ENCODE measurements around the gene USP20.
A peak's percentile ranks its signal among the peaks of the same experiment; 100 is the strongest.
"Not testable (repeated sequence)": the region's sequence is repeated elsewhere in the genome, so short reads cannot be mapped to it uniquely, and the experiment has no call there.

USP20 gene

DNA sequence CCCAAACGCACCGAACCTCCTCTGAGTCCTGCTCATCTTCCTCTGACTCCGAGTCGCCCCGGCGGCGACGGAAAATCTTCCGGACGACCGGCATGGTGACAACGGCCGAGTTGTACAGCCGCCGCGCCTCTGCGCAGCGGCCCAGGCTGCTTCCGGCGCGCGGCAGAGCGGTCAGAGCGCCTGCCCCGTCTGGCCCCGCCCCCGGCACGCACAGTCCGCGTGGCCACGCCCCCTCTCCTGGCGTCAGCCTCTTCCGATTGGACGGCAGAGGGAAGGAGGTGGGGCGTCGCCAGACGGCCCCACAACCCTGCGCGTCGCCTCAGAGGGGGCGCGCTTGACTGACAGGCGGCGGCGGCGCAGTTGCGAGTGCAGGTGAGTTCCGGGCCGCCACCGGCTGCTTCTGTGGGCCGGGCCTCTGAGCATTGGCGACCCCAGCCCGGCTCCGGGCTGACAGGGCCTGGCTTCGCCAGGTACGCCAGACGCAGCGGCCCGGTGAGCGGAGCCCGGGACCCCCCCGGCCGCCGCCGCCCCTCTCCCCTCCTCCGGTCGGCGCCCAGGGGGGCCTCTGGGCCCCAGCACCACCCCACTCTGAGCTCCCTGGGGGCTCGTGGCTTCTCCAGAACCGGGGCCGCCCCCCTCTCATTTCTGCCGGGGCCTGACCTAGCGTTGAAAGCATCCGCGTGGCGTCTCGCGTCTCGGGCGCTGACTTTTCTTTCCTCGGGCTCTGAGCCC is at the start of gene USP20, which contains the start of gene C9orf78:
TSS of gene USP20 (plus strand) at position 331 of the 732 bp plus-strand sequence. CDS start 17,098 bp downstream, outside the sequence.
TSS of gene C9orf78 (minus strand) at position 148 of the 732 bp plus-strand sequence. CDS start at position 94, 54 bp downstream.
- DNase-seq: peak; percentile 96 to 98

DNA sequence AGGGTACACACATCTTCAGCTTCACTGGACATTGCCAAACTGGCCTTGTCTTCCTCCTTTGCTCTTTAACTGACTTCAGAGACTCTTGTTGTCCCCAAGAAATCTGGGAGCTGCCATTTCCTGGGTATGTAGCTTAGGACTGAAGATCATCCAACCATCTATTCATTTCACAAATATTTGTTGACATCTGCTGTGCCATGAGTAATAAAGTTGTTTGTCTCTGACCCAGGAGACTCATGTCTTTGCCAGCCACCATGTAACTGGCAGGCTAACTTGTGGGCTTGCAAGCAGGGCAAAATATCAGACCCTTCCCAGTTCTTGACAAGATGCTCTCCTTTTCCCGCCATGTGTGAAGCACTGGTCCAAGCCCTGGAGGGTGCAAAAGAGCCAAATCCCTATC is 49.4 kb upstream of the USP20 start:
- DNase-seq: no peak

DNA sequence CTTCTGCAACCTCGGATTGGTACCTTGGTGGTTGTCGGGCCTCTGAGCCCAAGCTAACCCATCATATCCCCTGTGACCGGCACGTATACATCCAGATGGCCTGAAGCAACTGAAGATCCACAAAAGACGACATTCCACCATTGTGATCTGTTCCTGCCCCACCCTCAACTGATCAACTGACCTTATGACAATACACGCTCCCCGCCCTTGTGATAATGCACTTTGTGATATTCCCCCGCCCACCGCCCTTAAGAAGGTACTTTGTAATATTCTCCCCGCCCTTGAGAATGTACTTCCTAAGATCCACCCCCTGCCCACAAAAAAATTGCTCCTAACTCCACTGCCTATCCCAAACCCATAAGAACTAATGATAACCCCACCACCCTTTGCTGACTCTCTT is 48.8 kb upstream of the USP20 start:
- no peak for DNase-seq

DNA sequence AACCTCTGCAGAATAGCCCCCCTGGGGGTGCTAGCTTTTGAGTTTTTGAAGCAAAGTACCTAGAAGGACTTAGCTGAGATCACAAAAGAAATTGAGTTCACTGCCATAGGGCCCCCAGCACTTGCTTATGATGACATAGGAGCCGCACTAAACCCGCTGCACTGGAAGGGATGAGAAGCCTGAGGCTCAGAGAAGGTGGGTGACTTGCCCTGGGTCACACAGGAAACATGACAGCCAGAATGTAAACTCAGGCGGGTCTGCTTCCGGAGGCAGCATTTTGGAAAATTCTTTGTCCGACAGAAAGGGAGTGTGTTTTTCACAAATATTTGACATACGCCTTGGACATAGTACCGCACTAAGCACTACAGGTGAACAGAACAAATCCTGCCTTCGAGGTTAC is 40.7 kb upstream of the USP20 start:
- no peak for DNase-seq

DNA sequence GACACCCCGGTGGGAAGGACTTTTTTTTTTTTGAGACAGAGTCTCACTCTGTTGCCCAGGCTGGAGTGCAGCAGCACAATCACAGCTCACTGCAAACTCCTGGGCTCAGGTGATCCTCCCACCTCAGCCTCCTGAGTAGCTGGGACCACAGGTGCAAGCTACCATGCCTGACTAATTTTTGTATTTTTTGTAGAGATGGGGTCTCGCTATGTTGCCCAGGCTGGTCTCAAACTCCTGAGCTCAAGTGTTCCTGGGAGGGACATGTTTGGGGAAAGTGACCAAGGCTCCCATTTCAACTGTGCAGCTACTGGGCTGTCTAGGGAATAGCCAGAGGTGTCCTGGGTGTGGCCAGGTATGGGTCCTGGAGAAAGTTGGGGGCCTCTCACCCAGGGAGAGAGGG is 39.2 kb upstream of the USP20 start:
- not testable (repeated sequence) for DNase-seq

DNA sequence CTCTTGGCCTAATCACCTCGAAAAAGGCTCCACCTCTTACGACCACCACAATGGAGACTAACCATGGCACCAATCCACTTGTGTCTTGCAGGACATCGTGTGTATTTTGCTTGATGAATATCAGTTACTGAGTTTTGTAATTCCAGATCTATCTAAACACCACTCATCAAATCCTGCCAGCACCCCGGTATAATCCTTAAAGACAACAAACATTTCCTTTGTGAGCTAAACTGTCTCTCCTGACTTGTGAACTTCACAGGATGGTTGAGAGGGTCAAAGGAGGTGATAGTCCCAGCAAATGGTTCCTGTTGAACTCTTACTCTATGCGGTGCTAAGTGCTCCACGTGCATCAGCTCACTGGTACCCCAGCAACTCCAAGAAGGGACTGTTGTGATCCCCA is 36.3 kb upstream of the USP20 start:
- no peak for DNase-seq

DNA sequence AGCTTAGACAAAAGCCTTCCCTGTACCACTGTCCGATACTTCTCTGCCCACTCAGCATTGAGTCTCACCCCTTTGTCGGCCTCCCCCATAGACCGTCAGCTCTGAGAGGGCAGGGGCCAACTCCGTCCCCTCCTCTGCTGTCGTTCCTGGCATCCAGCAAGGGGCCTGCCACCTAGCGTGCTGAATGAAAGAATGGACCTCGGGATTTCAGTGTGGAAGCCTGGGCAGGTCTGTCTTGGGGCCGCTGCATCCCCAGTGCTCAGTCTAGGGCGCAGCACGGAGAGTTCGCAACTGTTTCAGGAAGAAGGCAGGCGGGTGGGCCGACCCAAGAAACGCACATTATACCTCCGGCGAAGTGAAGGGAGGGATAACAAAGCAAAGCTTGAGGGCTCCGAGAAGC is 33.8 kb upstream of the USP20 start:
- no peak for DNase-seq

DNA sequence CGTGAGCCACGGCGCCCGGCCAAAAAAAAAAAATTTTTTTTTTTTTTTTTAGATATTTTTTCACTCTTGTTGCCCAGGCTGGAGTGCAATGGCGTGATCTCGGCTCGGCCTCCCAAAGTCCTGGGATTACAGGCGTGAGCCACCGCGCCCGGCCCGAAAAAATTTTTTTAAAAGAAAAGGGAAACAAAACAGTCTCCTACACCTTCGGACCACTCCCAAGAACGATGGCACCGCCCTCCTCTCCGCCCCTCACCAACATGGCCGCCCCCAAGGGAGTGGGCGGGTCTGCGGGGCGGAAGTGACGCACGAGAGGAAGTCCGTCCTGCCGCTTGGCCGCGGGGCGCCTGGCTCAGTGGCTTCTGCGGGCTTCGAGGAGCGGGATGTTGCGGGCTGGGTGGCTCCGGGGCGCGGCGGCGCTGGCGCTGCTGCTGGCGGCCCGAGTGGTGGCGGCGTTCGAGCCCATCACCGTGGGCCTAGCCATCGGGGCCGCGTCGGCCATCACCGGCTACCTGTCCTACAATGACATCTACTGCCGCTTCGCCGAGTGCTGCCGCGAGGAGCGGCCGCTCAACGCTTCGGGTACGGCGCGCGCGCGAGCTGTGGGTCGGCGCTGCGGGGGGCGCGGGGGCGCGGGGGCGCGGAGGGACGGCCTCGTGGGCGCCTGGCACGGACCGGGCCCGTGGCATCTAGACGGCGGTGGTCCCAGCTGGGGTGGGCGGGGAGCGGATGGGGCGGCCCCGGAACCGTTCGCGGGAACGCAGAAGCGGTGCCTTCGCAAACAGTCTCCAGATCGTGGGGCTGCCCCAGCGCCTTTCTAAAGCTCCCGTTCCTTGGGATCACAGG is 32.2 kb upstream of the USP20 start, which contains the start of gene TOR1B:
TSS of gene TOR1B (plus strand) at position 352 of the 843 bp plus-strand sequence. CDS start at position 381, 29 bp downstream.
- DNase-seq: peak; percentile 91 to 93

DNA sequence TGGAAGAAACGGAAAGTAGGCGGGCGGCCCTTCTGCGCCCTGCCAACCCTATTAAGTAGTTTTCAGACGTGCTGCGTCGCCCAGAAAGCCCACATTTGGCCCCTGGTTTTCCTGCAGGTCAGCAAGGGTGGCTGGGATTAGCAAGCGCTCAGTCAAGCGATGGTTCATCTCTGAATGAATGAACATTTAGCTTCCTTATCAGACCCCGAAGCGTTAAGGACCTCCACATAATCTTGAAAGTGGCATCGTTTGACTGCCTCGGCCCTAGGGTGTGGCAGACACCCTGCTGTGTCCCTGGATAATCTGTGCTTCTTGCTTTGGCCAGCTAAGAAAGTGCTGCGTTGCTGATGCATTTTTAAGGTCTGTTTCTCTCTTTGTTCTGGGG is 31.6 kb upstream of the USP20 start:
- DNase-seq: no peak

DNA sequence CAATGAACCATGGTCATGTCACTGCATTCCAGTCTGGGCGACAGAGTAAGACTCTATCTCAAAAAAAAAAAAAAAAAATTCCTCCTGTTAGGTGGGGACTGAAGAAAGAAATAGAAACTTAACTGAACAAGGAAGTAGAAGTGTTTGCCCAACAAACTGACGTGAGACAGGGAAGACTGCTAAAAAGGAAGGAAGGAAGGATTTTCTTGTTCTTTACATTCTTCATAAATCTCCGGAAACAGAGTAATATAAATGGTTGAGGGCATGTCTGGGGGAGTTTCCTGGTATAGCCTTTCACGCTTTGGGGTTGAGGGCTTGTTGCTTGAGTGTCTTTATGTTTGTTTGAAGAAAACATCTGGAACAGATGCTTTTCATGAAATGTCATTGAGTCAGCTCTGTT is 29.2 kb upstream of the USP20 start:
- no peak for DNase-seq

DNA sequence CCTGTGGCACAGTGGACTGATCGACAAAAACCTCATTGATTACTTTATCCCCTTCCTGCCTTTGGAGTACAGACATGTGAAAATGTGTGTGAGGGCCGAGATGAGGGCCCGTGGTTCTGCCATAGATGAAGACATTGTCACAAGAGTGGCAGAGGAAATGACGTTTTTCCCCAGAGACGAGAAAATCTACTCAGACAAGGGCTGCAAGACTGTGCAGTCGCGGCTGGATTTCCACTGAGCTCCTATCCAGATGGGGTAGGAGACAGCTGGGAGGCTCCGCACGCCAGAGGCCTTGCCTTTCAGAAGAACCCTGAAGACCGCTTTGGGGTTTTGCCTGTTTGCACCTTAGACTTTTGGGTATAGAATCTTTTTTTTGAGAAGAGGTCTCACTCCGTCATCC is 25.9 kb upstream of the USP20 start:
- no peak for DNase-seq

DNA sequence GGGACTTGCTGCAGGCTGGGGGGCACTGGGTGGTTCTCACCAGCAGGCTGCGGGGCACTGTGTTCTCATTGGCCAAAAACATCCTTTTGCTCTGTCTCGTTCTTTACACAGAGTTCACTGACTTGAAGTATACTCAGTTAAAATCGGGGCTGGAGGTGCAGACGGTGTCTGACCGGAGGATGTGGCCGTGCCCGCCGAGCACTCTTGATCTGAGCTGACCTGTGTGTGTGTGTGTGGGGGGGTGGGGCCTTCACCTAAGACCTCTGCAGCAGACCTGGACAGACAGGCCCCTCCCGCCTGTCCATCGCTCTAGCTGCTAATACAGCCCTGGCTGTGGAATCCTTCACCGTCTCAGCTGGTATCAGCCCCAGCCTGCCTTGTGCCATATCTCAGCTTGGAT is 25.1 kb upstream of the USP20 start:
- DNase-seq: no peak

DNA sequence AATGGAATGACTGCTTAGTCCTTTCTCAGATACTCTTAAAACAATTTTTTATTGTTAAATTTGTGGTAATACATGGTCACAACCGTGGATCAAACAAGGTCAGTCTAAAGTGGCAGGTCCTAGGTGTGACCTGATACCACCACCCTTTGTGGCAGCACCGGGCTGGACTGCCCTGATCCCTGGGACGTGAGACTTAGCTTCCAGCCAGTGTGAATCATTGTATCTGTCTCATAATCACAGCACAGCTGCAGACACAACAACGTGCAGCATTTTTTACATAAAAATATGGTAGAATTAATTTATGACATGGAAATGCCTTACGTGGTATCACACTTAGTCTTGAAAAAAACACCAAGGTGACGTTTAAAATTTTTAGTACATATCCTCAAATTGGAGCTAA is 24.5 kb upstream of the USP20 start:
- DNase-seq: no peak

DNA sequence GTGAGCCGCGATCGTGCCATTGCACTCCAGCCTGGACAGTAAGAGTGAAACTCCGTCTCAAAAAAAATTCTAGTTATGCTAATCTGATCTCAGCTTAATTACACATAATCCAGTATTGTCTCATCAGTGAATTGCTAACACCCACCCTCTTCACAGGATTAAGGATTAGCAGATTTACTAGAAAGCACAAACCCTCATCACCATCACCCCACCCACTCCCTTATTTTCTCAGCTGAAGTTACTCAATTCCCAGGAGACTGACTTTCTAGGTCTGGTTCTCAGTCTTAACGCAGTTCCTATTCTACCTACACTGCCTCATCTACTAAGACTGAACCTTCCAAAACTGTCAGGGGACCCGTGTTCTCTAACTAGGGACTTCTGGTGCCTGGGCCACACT is 23.3 kb upstream of the USP20 start:
- no peak for DNase-seq

DNA sequence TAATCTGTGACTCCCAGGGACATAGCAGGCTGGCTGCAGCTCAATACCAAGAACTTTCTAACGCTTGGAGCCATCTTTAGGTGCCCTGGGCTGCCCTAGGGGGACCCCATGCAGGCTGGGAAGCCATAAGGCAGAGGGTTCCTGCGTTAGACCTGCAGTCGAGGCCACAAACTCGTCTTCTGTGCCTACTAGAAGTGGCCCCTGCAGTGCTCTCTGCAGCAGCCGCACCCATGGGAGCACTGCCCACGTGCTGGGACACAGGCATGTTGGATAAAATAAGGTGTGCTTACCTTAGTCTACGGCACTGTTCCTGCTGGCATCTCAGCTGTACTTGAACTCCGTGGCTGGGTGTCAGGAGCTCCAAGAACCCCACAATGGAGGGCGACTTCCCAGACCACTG is 22.9 kb upstream of the USP20 start:
- no peak for DNase-seq

DNA sequence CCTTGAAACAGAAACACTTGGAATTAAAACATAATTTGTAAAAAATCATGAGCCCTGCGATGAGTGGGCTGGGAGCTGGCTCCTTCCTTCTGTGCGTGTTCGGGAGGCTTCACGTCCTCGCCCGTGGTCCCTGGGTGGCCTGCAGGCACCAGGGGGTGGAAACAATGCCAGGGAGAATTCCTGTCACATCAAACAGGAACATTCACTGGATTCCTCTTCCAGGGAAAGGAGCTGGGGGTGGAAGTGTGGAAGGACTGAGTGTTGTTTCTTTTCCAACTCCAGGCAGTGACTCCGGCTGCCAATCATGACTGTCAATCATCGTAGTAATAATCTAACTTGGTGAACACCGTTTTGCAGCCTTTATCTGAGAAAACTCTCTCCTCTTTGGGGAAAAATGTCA is 21.6 kb upstream of the USP20 start:
- no peak for DNase-seq

DNA sequence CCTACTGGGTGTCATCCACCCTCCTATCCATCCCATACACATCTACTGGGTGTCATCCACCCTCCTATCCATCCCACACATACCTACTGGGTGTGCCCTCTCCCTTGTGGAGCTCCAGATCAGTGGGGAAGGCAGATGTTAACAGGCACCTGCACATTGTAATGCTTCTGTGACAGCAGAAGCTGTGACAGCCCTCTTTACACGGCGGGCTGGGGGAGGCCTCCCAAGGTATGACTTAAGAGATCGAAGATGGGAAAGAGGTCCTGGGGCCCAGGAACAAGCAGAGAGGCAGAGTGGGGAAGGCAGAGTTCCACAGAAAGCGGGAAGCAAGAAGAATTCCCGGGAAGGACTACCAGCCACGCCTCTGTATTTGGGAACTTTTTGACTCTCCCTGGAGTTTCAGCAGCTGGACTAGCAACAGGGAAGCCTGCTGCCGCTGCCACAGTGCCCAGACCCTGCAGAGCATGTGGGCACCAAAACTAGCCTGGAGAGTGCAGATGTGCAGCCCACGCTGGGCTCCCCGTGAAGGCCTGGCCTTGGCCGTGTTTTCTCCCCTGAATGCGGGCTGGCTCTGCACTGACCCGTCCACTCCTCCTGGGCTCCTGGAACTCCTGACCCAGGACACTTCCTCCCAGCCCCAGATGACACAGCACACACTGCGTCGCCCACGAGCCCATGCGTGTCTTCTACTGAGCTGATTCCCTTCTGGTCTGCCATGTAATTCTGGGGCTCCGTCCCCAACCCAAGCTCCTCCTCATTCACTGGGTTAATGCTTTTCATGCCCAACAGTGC is 20.6 kb upstream of the USP20 start:
- no peak for DNase-seq

DNA sequence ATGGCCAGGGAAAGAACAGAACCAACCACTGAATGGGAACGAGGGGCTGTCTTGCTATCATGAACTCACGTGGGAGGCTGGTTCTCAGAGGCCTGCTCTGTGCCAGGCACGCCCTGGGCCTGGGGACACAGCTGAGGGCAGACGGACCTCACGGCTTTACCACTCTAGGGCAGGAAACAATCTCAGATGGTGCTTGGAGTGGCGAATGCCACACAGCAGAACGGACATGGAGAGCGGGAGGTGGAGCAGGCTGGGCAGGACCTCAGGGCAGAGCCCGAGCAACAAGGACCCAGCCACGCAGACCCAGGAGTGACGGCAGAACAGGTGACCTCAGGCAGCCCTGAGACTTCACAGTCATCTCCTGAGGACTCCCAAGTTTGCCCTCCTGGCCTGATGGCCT is 20.0 kb upstream of the USP20 start:
- DNase-seq: no peak

DNA sequence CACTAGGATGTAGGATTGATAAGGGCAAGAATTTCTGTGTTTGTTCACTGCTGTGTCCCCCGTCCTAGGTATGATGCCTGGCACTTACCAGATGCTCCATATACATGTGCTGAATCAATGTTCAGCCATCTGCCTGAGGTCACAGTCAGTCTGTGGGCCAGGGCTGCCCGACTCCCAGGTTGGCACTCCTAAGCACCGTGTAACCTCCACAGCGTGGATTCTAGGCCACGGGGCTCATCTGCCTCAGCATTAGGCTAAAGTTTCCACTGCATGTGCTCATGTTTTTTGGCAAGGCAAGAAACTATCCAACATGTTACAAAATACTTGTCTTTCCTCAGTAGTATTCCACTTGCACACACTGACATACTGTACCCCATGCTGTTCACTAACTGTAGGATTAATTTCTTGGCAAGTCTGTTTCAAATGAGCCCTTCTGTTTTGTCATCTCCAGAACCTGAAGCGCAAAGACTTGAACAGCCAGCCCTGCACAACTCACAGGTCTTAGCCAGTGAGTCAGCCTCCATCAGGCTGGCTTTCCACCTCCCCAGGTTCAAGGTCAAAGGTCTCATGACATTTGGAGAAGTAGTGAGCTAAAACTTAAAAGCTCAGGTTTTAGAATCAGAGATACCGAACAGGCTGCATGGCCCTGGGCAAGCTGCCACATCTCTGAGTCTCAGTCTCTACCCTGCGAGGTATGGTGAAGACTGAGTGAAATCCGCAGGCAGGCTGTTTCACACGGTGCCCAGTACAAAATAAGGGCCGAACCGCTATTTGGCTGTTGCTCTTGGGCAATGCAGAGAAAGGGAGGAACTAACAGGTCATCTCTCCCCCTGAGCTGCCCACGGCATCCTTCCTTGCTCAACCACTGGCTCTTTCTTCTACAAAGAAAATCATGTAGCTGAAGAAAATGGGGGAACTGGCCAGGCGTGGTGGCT is 18.5 kb upstream of the USP20 start:
- DNase-seq: no peak

DNA sequence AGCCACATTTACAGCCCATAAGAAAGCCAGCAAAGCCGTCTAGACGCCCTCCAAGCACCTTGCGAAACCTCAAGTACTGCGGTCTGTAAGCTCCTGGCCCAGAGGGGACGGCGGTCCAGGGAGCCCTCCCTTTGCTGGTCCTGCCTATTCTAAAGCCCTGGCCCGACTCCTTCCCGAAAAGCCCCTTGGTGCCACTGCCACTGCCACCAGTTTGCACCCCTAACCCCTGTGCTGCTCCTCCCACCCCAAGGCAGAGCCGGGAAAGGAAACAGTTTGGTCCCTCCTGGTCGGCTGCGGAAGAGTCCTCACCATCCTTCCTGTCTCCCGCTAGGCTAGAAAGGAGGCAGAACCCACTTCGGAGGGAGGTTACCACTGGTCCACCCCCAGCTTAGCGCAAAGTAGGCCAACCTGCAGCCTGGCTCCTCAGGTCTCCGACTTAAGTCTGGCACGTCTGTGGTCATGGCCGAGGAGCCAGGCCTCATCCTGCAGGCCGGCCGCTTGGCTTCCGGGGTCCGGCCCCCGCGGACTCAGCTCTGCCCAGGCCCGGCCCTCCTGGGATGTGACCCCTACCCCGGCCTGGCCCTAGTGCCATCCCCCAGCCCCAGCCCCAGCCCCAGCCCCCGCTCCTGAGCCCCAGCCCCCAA is 12.2 kb upstream of the USP20 start:
- no peak for DNase-seq

DNA sequence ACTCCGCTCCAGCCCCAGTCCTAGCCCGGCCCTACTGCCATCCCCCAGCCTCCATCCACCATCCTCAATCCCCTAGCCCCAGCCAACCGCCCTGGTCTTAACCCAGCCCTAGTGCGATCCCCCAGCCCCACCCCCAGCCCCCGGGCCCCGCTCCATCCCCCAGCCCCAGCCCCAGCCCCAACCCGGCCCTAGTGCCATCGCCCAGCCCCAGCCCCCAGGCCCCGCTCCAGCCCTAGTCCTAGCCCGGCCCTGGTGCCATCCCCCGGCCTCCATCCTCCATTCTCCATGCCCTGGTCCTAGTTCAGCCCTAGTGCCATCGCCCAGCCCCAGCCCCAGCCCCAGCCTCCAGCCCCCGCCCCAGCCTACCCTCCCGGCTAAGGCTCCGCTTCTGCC is 11.7 kb upstream of the USP20 start:
- DNase-seq: no peak

Measured in stimulated activated CD4-positive, alpha-beta T cell treated with anti-CD3 and anti-CD28 coated beads, Interleukin-4, amount 100 ng/mL, for 4 hours (primary cell).